PFSK-1 (cell line): ENCODE data around the gene ABCC3.

ENCODE experiments used
- POLR2AphosphoS5 ChIP-seq: IDR thresholded peaks from 2 replicates; pipeline ENCODE4 v1.6.1; 2012; ENCODE audit warnings: low read depth, mild to moderate bottlenecking, control low read depth, low read length, moderate library complexity
- REST ChIP-seq, 2 experiments: IDR thresholded peaks; 2 replicates each; pipeline versions ENCODE4 v1.6.1 to v1.8.0; 2011 to 2012; ENCODE audit warnings: low read depth in 2 of 2, low read length in 2 of 2, control low read depth in 1 of 2, inconsistent platforms in 1 of 2, mild to moderate bottlenecking in 1 of 2, moderate library complexity in 1 of 2; ENCODE audit not compliant: insufficient read depth in 1 of 2

- TF ChIP-seq REST (IDR thresholded peaks at IDR 0.05; ENCODE audit: insufficient read depth in 1 of 2, low read depth in 2 of 2, low read length in 2 of 2) (no peak), POLR2AphosphoS5 (no peak)
These were observed 56.3 kb downstream of the ABCC3 start for GRCh38 chr17:50690887-50691549.
